Adrenal gland (tissue), 5 donors: ENCODE measurements around the gene DCAF11.
A peak's percentile ranks its signal among the peaks of the same experiment; 100 is the strongest.

Experiments used
- POLR2A ChIP-seq, 2 donors: fragments of 450-650 bp; IDR thresholded peaks; one replicate each; pipeline ENCODE4 v1.6.1; 2017; ENCODE audit warnings: antibody characterized with exemption in 2 of 2, mild to moderate bottlenecking in 2 of 2, moderate library complexity in 1 of 2
- TF ChIP-seq, protein P1 (sequence below), 6 experiments: fragments of 450-650 bp in 4 of 6; fragments of 200-600 bp in 2 of 6; sonication (generic) in 1 of 6; IDR thresholded peaks; 1 replicate in 5 of 6; 2 replicates in 1 of 6; pipeline versions ENCODE4 v1.5.1 to v1.8.0; 2016 to 2021; ENCODE audit warnings: antibody characterized with exemption in 6 of 6, mild to moderate bottlenecking in 2 of 6, moderate library complexity in 1 of 6
- donor health status: DM: no; HTN: no; CAD: no.

DNA sequence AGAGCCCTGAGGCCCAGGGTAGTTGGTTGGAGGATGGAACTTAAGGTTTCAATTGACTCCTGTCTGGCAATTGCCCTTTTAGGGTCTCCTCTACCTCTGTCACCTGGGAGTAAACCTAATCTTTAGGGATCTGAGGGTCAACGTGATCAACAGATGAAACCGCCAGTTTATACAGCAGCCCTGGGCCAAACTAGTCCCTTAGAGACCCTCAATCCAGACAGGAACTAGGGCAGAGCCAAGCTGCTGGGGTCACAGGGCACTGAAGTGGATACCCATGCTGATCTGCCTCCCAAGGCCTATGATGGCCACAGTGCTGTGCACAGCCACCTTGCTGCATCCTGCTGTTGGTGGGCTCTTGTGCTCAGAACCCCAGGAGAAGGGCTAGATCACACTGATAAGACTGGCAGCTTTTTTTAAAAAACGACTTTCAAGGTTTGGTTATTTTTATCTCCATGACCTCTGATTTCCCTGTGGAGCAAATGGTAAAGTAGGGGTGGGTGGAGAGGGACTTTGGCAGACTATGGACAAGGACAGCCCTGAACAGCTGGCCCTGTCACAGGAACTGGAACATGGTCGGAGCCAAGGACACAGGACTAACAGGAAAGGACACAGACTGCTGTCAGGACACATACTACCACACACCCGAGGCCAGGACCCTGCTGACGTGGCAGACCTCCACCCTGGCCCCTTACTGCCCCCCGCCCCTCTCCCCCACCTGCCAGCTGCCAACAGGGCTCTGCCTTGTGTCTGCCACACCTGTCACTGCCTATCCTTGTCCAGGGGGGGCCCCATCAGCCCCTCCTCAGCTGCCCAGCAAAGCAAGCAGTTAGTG is 16.4 kb downstream of the DCAF11 start:
- TF ChIP-seq, protein P1, sequence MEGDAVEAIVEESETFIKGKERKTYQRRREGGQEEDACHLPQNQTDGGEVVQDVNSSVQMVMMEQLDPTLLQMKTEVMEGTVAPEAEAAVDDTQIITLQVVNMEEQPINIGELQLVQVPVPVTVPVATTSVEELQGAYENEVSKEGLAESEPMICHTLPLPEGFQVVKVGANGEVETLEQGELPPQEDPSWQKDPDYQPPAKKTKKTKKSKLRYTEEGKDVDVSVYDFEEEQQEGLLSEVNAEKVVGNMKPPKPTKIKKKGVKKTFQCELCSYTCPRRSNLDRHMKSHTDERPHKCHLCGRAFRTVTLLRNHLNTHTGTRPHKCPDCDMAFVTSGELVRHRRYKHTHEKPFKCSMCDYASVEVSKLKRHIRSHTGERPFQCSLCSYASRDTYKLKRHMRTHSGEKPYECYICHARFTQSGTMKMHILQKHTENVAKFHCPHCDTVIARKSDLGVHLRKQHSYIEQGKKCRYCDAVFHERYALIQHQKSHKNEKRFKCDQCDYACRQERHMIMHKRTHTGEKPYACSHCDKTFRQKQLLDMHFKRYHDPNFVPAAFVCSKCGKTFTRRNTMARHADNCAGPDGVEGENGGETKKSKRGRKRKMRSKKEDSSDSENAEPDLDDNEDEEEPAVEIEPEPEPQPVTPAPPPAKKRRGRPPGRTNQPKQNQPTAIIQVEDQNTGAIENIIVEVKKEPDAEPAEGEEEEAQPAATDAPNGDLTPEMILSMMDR (IDR thresholded peaks at IDR 0.05) = no peak
- TF ChIP-seq POLR2A (IDR thresholded peaks at IDR 0.05) = peak in 1 of 2 donors; percentile 36
